Measurements from ENCODE around the gene CD6.

Gene CD6, protein sequence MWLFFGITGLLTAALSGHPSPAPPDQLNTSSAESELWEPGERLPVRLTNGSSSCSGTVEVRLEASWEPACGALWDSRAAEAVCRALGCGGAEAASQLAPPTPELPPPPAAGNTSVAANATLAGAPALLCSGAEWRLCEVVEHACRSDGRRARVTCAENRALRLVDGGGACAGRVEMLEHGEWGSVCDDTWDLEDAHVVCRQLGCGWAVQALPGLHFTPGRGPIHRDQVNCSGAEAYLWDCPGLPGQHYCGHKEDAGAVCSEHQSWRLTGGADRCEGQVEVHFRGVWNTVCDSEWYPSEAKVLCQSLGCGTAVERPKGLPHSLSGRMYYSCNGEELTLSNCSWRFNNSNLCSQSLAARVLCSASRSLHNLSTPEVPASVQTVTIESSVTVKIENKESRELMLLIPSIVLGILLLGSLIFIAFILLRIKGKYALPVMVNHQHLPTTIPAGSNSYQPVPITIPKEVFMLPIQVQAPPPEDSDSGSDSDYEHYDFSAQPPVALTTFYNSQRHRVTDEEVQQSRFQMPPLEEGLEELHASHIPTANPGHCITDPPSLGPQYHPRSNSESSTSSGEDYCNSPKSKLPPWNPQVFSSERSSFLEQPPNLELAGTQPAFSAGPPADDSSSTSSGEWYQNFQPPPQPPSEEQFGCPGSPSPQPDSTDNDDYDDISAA

DNA sequence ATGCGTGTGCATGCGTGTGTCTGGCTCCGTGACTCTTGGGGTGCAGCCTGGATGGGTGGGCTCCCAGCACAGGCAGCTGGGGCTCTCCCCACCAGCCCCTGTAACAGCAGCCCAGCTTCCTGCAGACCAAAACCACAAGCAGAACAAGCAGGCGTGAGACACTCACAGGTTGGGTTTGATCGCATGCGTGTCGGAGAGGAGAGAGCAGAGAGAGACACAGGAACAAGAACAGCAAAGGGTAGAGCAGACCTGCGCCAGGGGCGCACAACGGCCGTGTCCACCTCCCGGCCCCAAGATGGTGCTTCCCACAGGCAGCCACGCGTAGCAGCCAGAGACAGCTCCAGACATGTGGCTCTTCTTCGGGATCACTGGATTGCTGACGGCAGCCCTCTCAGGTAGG is at the start of gene CD6:
Gene CD6 (plus strand): TSS at position 161 of the 400 bp plus-strand sequence. CDS start 186 bp downstream, at position 347.
- no peak for DNase-seq
- in situ Hi-C loops (cut with HindIII; ENCODE audit: low pct_ligation_motif_present, low pct_unique_long_range_greater_than_20kb, low sequenced_read_pairs) = no loop called here

DNA sequence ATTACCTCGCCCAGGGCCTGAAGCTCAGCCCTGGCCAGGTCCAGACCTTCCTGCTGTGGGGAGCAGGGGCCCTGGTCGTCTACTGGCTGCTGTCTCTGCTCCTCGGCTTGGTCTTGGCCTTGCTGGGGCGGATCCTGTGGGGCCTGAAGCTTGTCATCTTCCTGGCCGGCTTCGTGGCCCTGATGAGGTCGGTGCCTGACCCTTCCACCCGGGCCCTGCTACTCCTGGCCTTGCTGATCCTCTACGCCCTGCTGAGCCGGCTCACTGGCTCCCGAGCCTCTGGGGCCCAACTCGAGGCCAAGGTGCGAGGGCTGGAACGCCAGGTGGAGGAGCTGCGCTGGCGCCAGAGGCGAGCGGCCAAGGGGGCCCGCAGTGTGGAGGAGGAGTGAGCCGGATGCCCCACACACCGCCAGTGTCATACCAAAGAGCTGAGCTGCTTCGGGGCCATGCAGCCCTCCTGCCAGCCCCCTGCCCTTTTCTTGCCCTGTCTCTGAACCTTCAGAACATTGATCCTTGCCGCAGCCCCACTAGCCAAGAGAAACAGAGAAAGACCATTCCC is 49.6 kb upstream of the CD6 start:
- in situ Hi-C loops (cut with HindIII; ENCODE audit: low pct_ligation_motif_present, low pct_unique_long_range_greater_than_20kb, low sequenced_read_pairs) = no loop called here
- no peak for DNase-seq

DNA sequence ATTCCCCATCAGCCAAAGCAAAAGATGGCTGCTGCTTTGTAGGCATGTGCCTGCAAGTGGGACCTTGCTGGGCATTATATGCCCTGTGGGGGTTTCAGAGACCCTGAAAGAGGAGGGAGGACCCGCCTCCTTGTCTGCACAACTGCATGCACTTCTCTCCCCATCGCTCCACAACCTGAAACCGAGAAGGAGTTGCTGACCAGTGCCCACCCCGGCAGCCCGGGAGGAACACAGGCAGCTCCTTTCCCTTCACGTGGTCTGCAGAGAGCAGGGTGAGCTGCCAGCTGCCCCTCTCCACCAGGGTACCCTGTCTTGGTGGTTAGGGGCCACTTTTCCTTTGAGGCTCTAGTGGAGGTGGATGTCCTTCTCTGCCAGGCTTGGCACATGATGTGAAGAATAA is 48.6 kb upstream of the CD6 start:
- in situ Hi-C loops (cut with HindIII; ENCODE audit: low pct_ligation_motif_present, low pct_unique_long_range_greater_than_20kb, low sequenced_read_pairs) = no loop called here
- DNase-seq = no peak

DNA sequence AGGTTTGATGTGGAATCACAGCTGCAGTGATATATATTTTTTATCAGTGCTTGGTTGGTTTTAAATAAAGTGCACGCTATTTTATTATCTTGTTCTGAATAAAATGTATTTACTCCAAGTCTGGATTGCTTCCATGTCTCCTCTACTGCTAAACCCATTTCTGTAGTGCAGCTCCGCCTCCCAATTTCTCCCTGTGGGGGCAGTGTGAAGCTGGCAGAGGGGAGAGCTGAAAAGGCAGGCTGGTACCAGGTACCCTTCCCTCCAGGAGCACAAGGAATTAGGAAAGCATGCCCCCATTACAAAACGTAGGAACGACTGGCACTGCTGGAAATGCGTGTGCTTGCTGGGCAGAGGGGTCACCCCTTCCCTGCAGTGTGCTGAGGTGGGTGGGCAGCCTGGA is 48.2 kb upstream of the CD6 start:
- DNase-seq = no peak
- in situ Hi-C loops (cut with HindIII; ENCODE audit: low pct_ligation_motif_present, low pct_unique_long_range_greater_than_20kb, low sequenced_read_pairs) = no loop called here

DNA sequence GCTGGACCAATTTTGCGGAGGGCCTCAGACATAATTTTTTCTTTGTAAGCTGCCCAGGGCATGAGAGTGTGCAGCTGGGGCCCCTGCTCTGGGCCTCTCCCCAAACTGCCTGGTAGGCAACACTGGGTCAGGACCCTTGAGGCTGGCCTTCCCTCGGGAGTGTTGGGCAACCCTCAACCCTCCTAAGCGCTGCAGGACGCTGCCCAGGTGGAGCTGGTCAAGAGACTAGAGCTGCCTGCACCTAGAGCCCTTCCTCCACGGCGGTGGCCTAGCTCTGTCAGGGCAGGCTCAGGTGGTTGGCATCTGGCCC is 47.7 kb upstream of the CD6 start:
- DNase-seq = no peak
- in situ Hi-C loops (cut with HindIII; ENCODE audit: low pct_ligation_motif_present, low pct_unique_long_range_greater_than_20kb, low sequenced_read_pairs) = no loop called here

DNA sequence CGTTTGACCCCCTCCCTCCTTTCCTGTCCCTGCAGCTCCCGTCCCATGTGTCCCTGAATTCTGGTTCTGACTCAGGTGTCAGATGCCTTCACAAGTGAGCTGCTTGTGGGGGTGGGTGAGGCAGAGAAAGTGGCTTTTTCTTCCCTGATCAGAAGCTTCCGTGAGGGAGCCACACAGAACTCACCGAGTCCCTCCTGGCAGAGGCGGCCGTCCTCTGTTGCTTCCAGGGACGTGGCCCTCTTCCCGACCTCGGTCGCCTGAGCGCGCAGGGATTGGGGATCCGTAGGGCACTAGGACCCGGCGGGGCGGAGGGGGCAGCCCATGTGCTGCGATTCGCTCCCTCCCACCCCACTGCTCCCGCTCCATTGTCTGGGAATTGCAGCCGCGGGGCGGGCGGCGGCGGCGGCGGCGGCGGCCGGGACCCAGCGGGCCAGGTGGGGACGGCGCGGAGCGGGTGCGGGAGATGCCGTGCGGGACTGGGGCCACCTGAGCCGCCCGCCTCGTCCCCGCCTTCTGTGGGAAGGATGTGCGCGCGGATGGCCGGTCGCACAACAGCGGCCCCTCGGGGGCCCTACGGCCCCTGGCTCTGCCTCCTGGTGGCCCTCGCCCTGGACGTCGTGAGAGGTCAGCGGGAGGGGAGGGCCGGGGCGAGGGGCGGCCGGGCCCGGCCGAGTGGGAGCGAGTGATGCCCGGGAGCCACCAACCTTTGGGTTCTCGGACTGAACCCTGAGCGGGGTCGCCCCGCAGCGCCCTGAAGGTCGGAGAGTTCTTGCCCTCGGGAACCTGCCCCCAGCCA is 47.2 kb upstream of the CD6 start, which contains the start of gene TMEM132A:
Gene TMEM132A (plus strand): TSS at position 351 of the 796 bp plus-strand sequence. CDS start 174 bp downstream, at position 525.
- DNase-seq = peak; percentile 64
- in situ Hi-C loops (cut with HindIII; ENCODE audit: low pct_ligation_motif_present, low pct_unique_long_range_greater_than_20kb, low sequenced_read_pairs) = no loop called here

DNA sequence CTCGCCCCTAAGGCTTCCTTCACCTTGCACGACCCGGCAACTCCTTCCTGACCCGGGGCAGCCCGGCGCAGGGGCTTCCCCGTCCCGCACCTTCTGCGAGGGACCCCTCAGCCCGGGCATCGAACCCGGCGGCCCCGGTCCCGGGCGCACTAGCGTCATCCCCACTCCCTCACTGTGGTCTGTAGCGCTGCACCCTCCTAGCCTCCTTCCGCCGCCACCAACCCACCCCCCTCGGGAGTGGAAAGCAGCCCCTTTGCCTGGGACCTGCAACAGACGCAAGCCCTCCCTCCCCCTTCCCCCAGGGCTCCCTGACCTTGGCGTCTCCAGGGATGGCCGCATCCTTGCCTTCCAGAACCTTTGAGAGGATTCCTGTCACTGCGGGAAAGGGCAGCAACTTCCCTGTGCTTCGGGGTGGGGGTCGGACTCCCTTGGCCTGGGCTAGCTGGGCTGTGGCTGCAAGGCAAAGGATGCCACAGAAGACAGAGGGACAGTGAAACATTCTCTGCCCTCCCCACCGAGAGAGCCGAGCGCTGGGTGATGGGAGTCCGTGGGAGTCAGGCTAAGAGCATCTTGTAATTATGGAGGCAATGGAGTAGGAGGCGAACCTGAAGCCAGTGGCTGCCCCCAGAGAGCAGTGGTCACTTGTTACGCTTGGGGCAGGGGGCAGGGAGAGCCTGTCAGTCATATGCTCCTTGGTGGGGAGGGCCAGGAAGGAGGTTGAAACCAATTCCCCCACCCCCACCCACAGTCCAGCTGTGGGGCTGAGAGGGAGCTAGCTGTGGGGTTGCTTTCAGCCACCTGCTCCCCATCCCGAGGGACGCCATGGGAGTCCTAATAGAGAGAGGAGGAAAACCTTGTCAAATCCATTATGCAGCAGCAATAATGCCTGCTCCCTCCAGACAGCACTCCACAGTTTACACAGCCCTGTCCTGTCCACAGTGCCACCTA is 46.3 kb upstream of the CD6 start:
- in situ Hi-C loops (cut with HindIII; ENCODE audit: low pct_ligation_motif_present, low pct_unique_long_range_greater_than_20kb, low sequenced_read_pairs) = no loop called here
- no peak for DNase-seq

DNA sequence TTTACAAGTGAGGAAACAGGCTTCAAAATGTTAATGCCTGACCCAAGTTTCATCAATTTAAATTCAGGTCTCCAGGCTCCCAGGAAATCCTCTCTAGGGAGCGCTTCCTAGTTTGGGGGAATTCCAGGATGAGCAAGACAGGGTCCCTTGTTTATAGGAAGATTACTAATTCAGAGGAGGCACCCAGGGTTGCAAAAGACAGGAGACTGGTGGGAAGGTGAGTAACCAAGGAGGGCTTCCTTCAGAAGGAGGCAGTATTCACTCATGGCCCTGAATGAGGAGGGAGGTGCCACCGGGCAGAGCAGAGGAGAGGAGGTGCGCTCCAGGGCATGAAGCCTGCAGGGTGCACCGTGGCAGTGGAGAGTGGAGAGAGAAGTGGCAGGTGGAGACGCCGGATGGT is 45.6 kb upstream of the CD6 start:
- peak; percentile 49 for DNase-seq

DNA sequence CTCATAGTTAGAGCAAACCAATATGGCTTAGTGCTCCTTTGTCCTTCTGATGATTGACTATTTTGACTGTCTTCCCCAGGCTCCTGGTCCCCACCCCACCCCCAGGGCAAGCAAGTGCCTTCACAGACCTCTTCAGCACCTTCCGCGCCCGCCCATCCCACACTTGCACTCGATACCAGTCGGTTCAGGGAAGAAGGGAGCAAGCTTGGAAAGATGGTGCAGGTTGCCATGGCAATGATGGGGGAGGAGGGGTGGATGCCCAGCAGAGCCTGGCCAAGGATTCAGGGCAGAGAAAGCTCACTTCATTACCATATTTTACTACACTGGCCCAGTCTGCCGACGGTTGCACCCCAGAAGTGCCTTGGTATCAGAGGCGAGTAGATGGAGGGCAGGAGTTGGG is 45.0 kb upstream of the CD6 start:
- DNase-seq = no peak
- in situ Hi-C loops (cut with HindIII; ENCODE audit: low pct_ligation_motif_present, low pct_unique_long_range_greater_than_20kb, low sequenced_read_pairs) = no loop called here

More for the DNA sequence above, 45.6 kb upstream of the CD6 start:
- in situ Hi-C loops (cut with HindIII; ENCODE audit: low pct_ligation_motif_present, low pct_unique_long_range_greater_than_20kb, low sequenced_read_pairs) = no loop called here

DNA sequence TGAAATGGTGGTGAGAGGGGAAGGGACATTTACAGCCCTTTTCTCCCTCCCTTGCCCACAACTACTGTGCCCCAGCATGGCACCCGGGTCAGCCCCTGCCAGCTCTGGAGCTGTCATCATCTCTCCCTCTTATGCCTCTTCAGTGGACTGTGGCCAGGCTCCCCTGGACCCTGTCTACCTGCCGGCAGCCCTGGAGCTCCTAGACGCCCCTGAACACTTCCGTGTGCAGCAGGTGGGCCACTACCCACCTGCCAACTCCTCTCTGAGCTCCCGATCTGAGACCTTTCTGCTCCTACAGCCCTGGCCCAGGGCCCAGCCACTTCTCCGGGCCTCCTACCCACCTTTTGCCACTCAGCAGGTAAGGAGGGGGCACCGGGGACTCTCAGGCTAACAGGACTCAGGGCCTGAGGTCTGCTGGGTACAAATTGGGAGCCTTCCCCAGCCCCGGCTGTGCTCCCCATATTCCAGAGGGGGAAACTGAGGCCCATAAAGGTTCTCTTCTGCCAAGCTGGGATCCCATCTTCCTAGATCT is 44.4 kb upstream of the CD6 start:
- in situ Hi-C loops (cut with HindIII; ENCODE audit: low pct_ligation_motif_present, low pct_unique_long_range_greater_than_20kb, low sequenced_read_pairs) = no loop called here
- DNase-seq = no peak

DNA sequence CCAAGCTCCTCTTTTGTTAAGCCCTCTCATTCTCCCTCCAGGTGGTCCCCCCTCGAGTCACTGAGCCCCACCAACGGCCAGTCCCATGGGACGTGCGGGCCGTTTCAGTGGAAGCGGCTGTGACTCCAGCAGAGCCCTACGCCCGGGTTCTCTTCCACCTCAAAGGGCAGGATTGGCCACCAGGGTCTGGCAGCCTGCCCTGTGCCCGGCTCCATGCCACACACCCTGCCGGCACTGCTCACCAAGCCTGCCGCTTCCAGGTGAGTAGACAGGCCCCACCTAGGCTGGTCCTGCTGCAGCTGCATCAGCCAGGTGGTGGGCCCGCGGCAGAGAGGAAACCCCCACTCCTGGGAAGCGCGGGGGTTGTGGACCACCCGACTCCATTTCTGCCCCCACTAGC is 43.9 kb upstream of the CD6 start:
- no peak for DNase-seq
- in situ Hi-C loops (cut with HindIII; ENCODE audit: low pct_ligation_motif_present, low pct_unique_long_range_greater_than_20kb, low sequenced_read_pairs) = no loop called here

DNA sequence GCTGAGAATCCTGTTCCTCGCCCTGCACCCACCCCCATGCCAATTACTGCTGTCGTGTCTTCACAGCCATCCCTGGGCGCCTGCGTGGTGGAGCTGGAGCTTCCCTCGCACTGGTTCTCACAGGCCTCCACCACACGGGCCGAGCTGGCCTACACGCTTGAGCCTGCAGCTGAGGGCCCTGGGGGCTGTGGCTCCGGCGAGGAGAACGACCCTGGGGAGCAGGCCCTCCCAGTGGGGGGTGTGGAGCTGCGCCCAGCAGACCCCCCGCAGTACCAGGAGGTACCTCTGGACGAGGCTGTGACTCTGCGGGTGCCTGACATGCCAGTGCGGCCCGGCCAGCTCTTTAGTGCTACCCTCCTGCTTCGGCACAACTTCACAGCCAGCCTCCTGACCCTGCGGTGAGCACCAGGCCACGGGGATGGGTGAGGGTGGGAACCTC is 42.9 kb upstream of the CD6 start:
- DNase-seq = no peak
- in situ Hi-C loops (cut with HindIII; ENCODE audit: low pct_ligation_motif_present, low pct_unique_long_range_greater_than_20kb, low sequenced_read_pairs) = no loop called here

DNA sequence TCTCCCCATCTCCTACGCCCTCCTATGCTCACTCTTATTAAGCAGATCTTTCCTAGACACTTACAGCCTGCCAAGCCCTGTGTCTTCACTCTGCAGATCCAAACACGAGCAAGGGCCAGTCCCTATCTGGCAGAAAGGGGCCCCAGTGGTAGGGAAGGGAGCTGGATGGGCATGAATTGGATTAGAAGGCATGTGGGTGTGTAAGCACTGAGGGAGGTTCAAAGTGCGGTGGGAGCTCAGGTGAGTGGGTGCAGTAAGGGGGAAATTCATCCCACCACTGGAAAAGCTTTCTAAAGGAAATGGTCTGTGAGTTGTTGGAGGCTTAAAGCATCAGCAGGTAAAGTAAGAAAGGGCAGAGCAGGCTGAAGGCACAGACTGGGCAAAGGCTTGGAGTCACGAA is 41.7 kb upstream of the CD6 start:
- in situ Hi-C loops (cut with HindIII; ENCODE audit: low pct_ligation_motif_present, low pct_unique_long_range_greater_than_20kb, low sequenced_read_pairs) = no loop called here

DNA sequence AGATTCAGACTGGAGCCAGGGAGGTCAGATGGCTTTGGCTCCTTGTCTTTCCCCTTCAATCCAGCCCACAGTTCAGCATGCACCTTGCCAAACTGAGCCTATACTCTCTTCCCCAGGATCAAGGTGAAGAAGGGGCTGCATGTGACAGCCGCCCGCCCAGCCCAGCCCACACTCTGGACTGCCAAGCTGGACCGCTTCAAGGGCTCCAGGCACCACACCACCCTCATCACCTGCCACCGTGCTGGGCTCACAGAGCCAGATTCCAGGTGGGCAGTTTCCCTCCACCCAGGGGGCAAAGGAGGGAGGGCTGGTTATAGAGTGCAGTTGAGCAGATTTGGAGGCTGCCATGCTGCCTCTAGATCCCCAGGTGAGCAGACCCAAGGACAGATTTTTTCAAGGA is 41.1 kb upstream of the CD6 start:
- DNase-seq = no peak
- in situ Hi-C loops (cut with HindIII; ENCODE audit: low pct_ligation_motif_present, low pct_unique_long_range_greater_than_20kb, low sequenced_read_pairs) = no loop called here

More for the DNA sequence above, 41.7 kb upstream of the CD6 start:
- no peak for DNase-seq

DNA sequence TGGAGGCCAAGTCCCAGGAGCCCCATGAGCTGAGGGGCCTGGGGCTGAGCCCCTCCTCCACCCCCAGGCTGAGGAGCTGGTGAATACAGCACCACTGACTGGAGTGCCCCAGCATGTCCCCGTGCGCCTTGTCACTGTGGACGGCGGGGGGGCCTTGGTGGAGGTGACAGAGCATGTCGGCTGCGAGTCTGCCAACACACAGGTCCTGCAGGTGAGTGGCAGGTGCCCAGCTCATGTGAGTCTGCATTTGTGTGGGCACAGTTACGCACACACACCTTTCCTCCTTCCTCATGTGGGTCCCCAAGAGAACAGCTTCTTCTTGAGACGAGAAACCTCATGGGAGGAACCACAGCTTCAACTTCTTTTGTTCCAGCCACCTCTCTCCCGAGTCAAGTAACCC is 39.6 kb upstream of the CD6 start:
- DNase-seq = no peak
- in situ Hi-C loops (cut with HindIII; ENCODE audit: low pct_ligation_motif_present, low pct_unique_long_range_greater_than_20kb, low sequenced_read_pairs) = no loop called here

DNA sequence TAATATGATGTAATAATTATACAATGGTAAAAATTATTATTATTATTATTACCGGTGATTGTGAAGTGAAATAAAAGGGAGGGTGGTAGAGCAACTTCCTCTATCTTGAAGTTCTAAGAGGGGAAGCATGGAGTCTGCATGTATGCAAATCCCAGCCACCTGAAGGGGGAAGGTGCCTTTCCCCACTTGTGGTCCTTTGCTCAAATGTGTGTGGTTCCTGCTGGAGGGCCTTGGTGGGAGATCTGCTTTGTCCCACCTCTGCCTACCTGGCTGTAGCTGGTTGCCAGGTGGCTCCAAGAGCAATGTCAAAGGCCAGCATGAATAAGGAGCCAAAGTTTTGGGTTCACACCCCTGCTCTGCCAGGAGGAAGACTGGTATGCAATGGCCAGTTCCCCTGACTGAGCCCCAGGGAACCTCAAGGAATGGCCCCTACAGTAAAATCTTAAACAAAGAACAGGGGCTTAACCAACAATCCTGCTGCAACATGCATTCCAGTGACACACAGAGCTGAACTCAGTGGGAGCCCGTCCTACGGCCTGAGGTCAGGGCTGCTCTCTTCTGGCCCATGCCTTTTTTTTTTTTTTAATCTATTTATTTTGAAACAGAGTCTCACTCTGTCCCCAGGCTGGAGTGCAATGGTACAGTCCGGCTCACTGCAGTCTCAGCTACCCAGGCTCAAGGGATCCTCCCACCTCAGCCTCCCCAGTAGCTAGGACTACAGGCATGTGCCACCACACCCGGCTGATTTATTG is 38.7 kb upstream of the CD6 start:
- in situ Hi-C loops (cut with HindIII; ENCODE audit: low pct_ligation_motif_present, low pct_unique_long_range_greater_than_20kb, low sequenced_read_pairs) = no loop called here
- no peak for DNase-seq

DNA sequence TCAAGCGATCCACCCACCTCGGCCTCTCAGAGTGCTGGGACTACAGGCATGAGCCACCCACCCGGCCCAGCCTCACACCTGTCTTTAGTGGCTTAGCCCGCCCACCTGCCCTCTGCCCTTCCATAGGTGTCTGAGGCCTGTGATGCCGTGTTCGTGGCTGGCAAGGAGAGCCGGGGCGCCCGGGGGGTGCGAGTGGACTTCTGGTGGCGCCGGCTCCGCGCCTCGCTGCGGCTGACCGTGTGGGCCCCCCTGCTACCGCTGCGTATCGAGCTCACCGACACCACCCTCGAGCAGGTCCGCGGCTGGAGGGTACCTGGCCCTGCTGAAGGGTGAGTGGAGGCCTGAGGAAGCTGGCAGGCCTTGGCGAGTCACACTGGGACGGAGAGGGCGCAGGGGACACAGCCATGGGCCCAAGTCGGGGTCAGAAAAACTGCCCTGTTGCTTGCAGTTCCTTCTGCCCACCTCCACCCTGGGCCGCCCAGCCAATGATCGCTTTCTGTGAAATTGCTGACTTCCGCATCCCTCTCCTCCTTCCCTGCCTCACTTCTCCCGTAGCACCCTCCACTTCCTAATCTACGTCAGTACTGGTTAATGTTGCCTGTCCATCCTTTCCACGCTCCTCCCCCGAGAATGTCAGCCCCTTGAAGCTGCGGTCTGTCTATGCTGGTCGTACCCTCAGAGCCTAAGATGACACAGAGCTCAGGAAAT is 37.9 kb upstream of the CD6 start:
- DNase-seq = no peak
- in situ Hi-C loops (cut with HindIII; ENCODE audit: low pct_ligation_motif_present, low pct_unique_long_range_greater_than_20kb, low sequenced_read_pairs) = no loop called here

Data from ACHN (cell line).